ENCODE results near the gene RASAL2.

The RASAL2 gene

DNA sequence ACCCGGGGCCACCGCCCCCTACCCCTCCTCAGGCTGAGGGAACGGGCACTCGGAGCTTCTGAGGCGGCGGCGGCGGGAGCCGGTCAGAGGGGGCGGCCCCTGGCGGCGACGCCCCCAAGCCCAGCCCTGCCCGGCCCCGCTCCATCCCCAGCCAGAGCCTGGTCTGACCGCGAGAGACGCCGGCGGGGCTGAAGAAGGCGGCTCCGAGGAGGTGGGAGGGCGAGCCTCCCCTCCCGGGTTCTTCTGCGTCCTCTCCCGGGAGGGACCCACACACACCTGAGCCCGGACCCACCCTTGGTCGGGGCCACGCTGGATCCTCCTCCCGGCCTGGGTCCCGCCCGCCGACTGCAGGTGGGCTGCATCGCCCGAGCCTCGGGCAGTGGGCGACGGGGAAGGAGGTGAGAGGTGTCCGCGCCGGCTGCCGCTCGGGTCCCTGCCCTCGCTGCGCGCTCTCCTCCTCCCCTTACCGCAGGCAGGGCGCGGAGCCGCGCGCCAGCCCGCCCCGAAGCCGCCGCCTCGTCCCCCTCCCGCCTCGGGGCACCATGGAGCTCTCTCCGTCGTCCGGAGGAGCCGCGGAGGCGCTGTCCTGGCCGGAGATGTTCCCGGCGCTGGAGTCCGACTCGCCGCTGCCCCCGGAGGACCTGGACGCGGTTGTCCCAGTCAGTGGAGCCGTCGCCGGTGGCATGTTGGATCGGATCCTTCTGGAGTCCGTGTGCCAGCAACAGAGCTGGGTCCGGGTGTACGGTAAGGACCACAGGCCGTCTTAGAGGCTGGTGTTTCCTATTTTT is at the start of gene RASAL2:
TSS of gene RASAL2 (plus strand) at position 154 of the 788 bp plus-strand sequence. CDS start at position 543, 389 bp downstream.
- no peak for FAIRE-seq

DNA sequence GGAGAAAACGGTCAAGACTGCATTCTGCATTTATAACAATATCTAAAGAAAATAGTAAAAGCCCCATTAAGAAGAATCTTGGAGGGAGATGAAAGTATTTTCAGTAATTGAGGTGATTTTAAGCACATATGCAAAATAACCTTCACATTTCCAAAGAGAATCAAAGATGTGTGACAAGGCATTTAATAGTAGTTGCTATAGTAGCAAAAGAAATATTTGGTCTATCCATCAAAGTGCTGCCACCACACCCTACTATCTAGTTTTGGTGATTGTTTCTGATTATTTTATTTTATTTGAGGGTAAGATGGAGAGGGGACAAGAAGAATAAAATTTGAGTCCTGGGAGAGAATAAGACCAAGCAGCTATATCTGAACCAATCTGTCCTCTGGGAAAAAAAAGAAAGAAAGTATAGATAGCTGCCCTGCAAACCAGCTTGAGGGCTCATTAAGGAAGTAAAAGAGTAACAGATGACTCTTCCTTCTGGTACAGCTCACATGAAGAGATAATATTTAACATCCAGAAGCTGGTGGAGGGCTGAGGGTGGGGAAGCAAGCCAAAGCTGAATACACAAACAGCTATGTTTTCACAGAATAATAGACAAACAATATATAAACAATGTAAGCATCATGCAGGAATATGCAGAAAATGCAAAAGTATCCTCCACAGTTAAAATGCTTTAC is 47.2 kb upstream of the RASAL2 start:
- FAIRE-seq (no peak), DNase-seq (ENCODE audit: low spot score) (no peak)

More for the DNA sequence above, at the start of gene RASAL2:
- DNase-seq (ENCODE audit: low spot score): peak; percentile 80

DNA sequence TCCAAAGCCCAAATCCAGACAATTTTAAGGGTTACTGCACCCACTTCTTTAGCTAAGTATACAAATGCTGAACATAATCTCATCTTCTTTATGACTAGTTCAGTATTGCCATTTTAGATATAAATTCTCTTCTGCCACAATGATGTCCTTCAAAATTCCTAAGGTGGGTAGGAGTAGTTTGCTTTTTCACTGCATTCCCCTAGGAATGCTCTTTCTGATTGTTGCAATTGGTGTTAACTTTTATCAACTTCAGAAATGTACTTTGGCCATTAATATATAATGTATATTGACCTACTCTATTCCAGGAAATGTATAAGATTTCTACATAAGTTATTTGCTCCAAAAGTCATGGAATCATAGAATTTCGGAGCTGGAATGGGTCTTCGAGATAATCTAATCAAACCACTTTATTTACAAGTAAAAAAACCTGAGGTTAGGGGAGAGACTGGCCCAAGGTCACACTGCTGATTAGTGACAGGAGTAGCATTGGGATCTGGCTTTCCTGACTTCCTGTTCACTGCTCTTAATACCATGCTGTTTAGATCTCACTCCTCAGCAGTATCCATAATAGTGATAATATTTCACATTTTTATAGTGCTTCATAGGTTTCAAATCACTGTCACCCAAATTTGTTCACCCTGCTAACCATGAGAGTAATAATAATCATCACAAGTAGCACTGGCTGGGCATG is 46.4 kb upstream of the RASAL2 start:
- DNase-seq (ENCODE audit: low spot score): no peak
- no peak for FAIRE-seq

DNA sequence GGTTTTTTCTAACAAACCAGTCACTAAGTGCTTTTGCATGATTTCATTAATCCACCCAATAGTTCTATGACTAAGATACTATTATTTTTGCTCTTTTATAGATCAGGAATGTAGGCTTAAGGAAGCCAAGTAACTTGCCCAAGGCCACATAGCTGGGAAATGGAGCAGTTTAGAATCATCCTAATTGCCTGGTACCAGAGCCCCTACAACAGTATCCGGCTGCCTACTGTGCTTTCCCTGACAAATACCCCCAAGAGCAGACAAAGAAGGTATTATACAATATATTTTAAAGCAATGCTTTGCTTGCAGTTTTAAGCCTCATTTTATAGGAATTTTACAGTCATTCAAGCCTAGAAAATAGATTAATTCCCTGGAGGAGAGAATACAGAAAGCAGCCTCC is 45.5 kb upstream of the RASAL2 start:
- DNase-seq (ENCODE audit: low spot score): no peak
- no peak for FAIRE-seq

DNA sequence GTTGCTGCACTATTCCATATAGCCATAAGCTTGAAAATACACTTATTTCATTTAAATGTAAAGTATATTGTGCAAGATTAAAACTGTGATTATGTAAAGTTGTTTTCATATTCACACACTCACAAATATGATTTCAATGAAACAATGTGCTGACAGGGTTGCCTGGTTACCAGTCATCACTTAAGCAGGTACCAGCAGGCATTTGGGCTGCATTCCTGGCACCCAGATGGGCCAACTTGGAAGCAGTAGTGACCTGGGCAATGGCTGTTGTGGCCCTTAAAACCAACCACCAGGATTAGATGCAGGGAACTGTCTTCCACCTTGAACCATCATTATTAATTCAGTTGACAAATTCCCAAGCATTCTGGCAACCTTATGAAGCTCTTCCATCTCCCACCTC is 45.0 kb upstream of the RASAL2 start:
- DNase-seq (ENCODE audit: low spot score) (no peak), FAIRE-seq (no peak)

DNA sequence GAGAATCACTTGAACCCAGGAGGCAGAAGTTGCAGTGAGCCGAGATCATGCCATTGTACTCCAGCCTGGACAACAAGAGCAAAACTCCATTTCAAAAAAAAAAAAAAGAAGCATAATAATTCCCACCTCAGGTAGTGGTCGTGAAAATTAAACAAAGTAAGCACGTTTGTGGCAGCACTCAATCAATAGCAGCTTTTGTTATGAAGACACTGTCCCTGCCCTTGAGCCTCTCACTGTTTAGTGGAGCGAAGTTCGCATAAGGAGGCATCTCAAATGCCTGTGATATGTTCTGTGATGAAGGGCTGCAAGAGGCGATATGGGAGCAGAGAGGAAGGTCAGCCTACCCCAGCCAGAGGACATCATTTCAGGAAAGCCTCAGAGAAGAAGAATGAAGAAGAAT is 43.8 kb upstream of the RASAL2 start:
- FAIRE-seq: no peak
- DNase-seq (ENCODE audit: low spot score): no peak

DNA sequence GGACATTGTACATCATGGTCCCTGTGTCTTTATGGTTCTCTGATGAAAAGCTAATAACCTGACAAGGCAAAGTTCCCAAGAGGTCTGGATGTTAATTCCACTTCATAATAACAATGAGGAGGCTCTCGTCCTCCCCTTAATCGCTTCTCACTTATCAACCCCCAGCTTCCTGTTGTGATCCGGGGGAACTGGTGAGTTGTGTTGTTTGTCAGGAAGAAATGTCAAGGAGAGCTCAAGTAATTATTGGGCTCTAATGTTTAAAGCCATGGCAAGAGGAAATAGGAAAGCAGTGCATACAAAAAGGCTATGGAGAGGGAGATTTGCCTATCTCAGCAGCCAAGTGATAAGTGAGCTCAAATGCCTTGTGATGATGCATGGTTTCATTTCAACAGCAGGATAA is 42.8 kb upstream of the RASAL2 start:
- DNase-seq (ENCODE audit: low spot score) (no peak), FAIRE-seq (no peak)

DNA sequence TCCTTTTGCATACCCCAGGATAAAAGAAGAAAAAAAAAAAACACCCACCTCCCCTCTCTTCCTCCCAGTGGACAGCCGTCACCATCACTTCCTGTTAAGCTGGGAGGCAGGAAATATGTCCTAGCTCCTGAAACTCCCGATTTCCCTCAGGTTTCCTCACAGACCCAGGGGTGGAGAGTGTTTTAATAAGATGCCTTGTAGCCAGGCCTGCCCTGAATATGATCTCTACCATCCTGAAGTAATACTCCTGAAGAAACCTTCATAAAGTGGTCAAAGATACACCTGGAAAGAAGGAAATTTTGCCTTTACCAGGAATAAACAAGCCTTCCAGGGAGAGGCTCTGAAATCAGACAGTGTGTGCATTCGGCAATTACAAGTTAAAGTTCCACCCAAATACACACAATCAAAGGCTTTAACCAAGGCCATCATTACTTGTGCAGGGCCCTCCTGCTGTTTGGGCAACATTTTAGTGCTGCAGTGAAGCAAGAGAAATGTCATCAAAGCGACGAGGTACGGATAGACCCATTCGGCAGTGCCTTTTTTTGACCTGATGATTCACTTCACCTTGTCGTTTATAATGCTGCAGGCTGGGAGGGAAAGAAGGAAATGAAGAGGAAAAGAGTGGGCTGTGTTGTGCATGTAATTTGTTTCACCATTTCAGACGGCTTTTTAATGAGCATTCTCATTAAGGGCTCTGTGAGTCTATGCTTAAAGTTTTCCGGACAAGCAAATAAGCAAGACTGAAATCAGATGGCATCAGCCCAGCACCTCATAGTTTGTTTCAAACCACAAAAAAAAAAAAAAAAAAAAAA is 41.0 kb upstream of the RASAL2 start:
- no peak for DNase-seq (ENCODE audit: low spot score)
- no peak for FAIRE-seq

DNA sequence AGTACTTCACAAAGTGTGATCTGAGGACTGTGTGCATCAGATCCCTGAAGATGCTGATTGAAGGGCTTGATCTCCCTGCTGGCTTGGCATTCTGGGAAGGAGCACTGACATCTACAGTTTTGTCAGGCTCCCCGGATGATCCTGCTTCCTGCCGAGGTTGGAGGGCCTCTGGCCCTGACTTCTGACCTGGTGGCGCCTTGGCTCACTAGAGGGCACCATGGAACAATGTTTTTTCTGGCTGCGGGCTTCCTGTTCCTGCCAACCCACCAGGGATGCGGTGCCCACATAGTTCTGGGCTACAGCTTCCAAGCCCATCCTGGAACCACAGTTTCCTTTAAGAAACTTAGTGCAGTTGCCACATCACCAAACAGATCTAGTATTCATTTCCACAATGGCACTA is 38.8 kb upstream of the RASAL2 start:
- FAIRE-seq (peak; percentile 13), DNase-seq (ENCODE audit: low spot score) (peak; percentile 63)

DNA sequence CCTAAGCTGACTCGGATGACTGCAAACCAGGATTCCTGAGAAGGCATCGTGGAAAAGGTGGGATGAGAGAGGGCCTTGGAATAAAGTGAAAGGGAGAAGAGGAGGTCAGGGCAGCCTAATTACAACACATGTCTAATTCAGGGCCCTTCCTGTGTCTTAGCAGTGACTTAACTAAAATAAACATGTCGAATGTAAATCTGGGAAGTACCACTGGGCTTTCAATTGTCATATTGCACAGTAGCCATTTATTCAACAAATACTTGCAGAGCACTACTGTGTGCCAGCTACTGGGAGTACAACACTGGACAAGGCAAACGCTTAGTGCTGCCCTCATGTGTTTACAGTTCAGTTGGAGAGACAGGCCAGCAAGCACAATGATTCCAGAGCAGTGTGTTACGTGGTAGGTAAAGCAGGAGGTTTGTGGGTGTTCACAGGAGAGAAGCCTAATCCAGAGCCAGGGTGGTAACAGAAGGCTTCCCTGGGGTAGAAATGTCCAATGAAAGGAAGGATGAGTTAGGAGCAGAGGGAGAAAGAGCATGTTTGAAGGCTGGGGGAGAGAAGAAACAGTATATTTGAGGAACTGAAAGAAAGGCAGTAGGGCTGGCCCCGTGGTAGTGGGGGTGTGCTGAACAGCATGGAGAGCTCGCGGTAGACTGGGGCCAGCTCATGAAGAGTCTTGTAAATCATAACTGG is 38.0 kb upstream of the RASAL2 start:
- no peak for DNase-seq (ENCODE audit: low spot score)

DNA sequence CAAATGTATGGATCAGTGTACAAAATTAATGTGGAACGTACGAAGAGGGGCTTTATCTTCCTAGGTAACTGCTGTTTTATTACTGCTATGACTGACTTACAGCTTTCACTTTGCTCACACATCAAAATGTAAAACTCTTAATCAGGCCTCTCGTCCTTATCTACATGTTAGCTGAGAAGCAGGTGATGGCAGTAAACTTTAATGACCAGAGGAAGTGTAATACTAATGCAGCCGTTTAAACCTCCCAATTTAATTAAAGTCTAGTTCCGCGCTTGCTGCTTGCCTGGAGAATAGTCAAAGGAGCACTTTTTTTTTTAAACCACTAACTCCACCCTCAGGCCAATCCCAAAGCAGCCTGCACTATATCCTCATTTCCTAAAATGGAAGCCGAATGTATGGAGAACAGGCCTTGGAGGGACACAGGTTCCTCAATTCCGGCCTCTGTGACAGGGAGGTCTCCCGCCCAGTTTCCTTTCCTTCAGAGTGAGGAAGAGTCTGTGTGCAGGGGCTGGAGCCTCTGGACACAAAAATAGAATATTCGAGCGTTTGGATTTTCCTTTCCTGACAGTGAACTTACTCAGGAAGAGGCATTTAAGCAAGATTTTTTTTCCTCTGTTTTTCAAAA is 36.7 kb upstream of the RASAL2 start:
- FAIRE-seq (no peak), DNase-seq (ENCODE audit: low spot score) (no peak)

More for the DNA sequence above, 38.0 kb upstream of the RASAL2 start:
- no peak for FAIRE-seq

DNA sequence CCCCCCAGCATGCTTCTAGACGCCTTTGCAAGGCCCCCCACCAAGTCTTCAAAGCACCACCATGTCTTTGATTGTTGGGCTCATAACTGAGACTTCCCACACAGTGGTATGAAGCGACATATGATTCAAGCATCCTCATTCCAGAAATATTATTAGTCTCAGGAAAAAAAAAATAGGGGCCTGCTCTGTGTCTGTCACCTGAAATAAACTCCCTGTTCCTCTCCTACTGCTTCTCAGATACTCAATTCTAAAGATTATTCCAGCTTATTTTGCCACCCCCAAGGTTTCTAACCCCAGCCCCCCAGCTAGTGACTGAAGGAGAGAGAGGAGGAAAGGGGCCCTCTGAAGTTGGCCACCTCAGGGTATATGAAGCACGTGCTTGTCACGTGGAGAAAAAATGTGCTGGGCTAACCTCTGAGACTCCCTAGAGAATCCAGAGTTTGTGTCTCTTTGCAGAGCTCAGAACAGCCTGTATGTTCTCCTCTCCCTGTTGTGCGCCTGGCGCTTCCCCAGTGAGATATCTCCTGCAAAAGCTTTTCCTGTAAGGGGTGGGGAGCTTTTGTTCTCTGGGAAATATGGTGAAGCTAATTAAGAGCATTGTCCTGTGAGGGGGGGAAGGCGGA is 35.9 kb upstream of the RASAL2 start:
- no peak for DNase-seq (ENCODE audit: low spot score)
- no peak for FAIRE-seq

DNA sequence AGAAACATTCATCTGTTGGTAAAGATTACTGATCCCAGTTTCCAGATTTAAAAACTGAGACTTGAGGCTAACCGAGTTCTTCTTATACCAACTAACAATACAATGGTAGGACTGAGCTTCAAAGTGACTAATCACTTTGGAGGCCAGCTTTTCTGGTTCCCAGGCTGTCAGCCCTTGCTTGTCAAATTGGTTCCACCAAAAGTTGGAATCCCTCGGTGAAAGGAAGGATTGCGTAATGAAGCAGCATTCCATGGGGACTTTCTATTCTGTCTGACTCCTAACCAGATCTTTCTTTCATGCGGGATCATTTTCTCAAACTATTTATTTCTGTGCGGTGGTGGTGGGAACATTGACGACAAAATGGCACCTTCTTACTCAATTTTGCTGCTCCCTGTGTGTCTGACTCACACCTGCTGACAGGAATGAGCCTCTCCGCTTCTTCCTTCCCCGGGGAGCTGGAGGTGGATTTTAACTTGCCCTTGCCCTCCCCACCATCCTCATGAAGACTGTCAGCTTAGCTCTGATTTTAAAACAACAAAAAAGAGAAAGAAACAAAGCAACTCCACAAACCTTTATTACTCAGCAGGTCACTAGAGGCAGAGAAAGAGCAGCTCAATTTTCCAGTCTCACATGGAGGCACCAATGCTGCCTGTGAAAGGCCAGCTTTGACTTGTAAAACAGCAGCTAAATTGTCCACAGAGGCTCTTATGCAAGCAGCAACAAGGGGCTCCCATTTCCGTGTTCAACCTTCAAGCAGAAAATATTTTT is 32.9 kb upstream of the RASAL2 start:
- DNase-seq (ENCODE audit: low spot score) (peak; percentile 53), FAIRE-seq (no peak)

DNA sequence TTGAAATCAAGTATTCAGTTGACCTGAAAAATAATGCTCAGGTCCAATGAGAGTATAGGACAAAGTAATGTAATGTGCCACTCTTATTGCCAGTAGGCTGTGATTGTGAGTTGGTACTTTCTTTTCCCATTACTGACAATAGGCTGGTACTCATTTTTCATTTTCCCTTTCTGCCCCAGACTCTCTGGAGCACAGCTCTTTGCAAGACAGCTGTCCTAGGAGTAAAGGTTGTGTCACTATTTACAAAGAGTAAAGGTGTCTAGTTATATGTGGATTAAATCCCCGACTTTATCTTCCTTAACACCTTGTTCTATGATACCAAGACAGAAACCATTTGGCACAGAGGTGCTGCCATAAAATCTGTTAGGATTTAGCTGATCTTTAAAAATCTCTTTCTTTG is 32.3 kb upstream of the RASAL2 start:
- DNase-seq (ENCODE audit: low spot score) (no peak), FAIRE-seq (no peak)

DNA sequence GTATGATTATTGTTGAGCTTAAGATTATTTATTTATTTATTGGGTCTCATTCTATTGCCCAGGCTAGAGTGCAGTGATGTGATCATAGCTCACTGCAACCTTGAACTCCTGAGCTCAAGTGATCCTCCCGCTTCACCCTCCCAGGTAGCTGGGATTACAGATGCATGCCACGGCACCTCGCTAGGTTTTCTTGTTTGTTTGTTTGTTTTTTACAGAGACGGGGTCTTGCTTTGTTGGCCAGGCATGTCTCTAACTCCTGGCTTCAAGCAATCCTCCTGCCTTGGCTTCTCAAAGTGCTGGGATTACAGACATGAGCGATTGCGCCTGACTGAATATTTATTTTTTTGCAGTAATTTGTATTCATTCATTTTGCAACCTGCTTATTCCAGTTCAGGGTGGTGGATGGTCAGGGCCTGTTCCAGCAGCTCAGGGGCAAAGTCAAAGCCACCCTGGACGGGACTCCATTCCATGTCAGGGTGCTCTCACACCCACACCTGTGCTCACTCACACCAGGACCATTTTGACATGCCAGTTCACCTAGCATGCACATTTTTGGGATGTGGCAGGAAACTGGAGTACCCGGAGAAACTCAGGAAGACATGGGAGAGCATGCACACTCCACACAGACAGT is 29.6 kb upstream of the RASAL2 start:
- no peak for FAIRE-seq

DNA sequence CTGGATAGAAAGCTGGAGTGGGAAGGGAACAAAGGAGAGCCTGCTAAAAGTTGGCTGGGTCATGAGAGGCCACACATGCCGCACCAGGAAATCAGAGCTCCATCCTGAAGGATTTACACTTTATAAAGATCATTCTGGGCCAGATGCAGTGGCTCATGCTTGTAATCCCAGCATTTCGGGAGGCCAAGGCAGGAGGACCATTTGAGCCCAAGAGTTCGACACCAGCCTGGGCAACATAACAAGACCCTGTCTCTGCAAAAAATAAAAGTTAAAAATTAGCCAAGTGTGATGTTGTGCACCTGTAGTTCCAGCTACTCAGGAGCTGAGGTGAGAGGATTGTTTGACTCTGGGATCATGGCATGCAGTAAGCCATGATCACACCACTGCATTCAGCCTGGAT is 28.7 kb upstream of the RASAL2 start:
- FAIRE-seq: no peak

More for the DNA sequence above, 29.6 kb upstream of the RASAL2 start:
- no peak for DNase-seq (ENCODE audit: low spot score)

DNA sequence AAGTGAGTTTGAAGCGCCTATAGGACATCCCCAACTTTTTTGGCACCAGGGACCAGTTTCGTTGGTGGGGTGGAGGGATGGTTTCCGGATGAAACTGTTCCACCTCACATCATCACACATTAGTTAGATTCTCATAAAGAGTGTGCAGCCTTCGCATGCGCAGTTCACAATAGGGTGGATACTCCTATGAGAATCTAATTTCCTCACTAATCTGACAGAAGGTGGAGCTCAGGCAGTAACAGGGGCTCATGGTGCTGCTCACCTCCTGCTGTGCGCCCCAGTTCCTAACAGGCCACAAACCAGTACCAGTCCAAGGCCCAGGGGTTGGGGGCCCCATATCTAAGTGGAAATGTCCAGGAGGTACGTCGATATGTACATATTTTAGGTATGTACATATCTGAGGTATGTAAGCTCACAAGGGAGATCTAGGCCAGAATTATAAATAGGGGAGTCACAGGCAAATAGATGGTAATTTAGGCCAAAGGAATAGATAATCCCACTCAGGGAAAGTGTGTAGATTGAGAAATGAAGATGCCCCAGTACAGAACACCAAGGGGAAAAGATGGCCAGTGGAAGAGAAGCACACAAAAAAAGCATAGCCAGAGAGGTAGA is 27.5 kb upstream of the RASAL2 start:
- FAIRE-seq (no peak), DNase-seq (ENCODE audit: low spot score) (no peak)

More for the DNA sequence above, 28.7 kb upstream of the RASAL2 start:
- no peak for DNase-seq (ENCODE audit: low spot score)

DNA sequence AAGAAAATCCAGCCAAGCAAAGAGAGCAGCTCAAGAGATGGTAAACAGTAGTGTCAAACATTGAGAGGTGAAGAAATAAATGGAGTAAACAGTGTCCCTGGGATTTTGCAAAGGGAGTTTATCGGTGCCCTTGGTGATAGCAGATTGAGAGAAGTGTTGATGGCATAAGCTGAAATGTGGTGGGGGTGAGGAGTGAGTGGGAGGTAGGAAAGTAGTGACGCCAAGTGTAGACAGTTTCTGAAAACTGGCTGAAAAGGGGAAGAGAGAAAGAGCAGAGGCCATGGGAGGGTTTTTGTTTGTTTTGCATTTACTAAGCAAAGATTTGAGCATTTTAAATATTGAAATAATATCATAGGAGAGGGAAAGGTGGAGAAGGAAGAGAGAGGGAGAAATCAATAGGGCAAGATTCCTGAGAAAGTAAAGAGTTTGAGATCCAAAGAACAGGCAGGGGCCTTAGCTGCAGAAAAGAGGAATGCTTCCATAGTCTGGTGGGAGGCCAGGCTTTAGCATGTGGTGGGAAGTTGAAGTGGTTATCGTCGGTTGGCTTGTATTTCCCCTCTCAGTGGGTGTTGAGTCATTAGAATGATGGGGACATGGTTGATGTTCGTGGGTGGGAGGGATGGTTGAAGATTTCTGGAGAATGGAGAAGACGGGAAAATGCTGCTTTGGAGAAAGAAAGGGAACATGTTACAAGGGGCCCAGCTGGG is 26.8 kb upstream of the RASAL2 start:
- no peak for FAIRE-seq
- no peak for DNase-seq (ENCODE audit: low spot score)

Data from urothelium cell line (cell line).